Stimulated activated CD8-positive, alpha-beta memory T cell treated with anti-CD3 and anti-CD28 coated beads, Interleukin-15, amount 100 ng/mL, for 24 hours (primary cell): Measurements from ENCODE around the gene CAVIN2.

Experiments
- DNase-seq: peaks from one replicate; pipeline ENCODE4 v3.0.0-alpha.2; 2020; ENCODE audit warnings: low read depth

The CAVIN2 gene

DNA sequence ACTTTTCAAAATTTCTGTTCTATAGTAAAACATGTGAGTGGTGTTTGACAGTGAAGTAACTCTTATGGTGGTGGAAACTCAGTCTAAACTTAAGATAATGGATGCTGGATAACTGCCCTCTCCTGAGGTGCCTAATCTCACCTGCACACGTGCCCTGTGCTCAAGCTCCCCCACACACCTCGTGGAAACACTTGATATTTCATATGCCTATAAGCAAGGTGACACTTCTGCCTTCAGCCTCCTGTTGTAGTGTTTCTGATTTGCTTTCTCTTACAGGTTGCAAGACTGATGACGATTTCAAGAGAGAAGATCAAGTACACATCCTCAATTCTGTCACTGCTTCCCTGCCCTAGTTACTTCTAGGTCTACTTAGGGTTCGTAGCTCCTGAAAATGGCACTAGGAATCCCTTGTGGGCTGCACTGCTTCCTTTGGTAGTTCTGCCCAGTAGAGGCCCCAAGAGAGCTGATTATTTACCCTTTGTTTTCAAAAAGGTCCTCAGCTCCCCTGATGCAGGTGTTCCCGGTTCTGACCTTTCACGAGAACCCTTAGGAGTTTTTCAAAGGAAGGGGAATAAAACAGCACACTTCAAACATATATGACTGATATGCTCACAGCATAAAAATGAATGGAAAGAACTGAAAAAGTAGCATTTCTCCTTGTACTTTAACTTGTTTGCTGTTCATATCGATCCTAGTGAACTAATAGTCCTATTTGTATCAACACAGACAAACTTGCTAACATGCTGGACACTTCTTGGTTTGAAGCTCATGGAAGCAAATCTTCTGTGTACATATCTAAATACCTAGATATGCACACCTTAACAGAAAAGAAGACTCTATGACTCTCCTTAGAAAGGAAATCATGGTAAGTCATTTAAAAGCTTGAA, 6.7 kb downstream of the CAVIN2 start:
- DNase-seq, result no peak

DNA sequence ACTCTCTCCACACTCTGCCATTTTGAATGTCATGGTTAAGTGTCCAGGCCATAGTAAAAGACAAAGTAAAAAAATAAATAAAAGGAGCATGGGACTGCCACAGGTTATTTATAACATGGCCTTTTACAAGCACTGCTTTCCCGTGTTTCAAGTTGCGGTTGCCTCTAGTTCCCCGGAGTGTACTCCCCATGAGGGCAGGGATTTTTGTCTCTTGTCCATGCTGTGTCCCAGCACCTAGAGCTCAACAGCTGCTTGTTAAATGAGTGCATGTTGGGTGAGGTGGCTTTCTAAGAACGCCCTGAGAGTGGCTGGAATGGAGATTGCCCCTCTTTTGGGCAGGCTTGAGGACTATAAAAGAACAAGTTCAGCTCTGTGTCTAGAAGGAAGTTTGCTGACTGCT, 8.4 kb downstream of the CAVIN2 start:
- no peak for DNase-seq

DNA sequence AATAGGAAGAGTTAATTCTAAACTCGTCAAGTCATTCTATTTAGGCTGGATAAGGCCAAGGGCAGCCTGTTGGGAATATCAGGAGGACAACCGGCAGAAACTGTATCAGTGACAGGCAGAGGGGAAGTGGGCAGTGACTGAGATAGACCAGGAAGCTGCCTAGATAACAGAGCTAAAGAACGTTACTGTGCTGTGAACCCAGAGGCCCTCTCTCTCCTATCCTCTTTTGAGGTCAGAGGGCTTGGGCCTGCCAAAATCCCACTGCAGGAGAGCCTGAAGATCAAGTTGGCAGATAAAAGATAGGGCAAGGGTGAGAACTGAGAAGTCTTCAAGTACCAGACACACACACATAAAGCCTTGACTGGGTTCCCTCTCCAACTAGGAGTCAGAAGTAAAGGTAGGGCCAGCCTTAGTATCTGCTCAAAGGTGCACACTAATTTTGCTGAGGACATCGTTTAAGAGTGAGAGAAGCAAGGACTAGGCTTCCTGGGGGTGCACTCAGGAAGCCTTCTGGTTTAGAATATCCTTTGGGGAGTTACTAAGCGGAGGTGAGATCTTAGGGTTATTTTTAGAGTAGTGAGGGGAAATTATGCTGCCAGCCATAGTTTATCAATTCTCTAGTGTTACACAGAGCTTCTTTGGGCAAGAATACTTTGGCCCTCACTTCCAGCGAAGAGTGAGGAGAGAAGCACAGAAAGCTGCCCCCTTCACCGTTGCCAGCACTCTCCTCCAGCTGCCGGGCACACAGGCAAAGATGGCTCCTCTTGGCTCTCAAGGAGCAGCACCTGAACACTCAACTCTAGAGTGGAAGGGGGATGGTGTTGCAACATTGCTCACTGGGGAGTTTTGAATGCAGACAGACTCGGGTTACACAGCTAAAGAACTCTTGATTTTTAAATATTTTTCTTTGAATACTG, 9.8 kb downstream of the CAVIN2 start:
- no peak for DNase-seq

DNA sequence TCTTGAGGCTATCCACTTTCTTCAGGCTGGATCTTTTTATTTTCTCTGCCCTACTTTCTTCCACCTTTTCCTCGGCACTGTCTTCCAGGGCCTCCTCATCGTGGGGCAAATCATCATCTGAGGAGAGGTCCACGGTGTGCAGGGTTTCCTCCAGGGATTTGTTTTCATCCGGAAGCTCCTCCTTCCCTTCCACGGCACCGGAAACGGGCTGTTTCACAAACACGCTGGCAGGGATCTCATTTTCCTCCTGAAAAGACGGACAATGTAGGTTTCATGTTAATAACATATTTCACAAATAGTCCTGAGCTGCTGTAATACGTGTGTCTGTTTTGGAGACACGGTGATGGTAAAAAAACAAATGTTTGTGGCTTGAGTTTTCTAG, 10.4 kb downstream of the CAVIN2 start:
- no peak for DNase-seq

DNA sequence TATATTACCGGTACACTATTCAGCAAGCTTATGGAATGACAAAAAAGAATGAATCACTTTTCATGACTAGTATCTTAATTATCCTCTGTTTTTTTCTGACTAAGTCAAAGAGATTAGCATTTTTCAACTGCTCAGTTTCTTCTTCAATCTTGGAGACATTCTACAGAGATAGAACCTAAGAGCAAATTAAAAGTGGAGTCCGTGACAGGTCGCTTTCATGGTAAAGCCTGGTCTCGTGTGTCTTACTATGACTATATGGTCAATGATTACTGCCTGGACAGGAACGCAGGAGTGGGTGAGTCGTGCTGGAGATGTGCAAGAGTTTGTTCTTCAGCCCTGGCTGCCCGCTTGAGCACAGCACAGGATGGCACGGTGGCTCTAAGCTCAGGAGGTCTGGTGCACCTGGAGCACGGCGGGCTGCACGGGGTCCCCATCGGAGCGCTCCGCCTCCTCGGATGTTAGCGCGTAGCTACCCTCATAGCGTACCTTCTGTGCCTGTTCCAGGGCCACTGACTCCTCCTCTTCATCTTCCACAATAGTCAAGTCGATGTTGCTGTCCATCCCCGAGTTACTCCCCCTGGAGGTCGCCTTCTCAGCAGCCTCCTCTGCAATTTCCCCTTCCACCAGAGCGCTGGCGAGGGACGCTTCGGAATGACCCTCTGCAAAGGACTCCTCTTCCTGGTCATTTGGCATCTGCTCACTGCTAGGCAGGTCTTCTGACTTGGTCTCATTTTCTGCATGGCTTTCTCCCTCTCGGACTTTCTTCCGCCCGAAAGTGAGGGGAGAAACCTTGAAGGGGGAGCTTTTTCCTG, 11.1 kb downstream of the CAVIN2 start:
- no peak for DNase-seq

DNA sequence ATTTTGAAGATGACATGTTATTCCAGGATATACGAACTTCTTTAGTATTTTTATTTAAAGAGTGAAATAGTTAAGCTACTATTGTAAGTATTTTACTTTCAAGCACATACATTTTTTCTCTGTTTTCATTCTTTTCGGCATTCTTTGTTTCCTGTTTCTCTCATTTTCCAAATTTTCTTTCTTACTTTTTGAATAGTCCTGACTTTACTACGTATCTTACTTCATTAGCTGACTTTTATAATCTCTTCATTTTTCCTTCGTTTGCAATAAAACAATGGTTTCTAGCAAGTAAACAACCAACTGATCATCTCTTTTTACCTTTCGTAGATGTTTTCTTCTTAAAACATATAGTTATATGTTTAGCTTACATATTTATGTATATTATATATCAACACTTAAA, 11.8 kb downstream of the CAVIN2 start:
- no peak for DNase-seq

DNA sequence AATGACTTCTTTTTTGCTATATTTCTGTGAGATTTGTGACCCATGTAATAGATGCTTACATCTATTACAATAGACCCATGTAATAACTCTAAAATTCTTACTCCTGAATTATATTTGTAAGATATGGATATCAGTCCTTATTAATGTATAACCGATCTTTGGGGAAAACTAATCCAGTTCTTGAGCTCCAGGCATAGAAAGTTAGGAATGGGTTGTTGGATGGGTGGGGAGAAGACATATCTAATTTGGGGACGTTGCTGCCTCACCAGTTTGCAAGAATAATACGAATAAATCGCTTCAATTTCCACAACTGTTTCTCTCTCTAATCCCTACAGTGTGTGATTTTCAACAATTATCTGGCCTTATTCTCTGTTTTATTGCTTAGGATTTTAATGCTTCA, 13.5 kb downstream of the CAVIN2 start:
- DNase-seq, result no peak

DNA sequence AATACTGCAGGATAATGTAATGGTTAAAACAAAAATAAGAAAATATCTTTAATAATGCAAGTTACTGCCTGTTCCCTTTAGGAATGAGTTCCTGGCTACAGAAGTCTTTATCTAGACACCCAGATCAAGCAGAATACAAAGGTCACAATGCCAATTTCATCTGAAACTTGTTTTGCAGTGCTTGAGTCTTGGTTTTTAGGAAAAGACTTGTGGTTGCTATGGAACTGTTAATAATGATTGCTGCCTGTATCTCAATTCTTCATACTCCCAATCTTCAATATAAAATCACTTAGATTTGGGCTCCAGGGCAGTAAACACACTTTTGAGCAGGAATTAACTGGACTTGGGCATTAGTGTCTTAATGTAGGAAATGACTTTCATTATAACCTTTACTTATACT, 14.2 kb downstream of the CAVIN2 start:
- DNase-seq, result no peak

DNA sequence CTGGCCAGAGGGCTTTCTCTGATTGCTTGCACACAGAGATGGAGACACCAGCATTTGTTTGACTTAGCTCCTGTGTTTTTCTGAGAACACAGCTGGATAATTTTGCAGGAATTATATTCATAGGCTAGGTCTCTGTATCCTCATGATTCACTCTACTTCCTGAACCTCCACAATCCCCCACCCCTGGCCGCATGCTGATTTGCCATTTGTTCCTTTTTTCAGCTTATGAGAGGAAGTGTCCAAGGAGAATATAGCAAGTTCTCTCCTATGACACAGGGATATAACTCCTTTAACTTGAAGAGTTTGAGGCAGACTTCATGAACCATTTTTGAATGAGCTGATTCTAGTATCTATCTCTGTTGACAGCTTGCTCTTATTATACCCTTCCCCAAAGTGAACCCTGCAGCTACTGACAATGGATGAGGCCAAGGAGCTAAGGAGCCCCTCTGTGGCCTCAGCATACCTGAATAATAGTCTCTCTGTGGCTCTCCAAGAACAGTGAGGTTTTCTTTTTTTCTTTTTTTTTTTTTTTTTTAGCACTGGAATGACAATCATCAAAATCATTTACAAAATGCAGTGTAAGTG, 15.4 kb downstream of the CAVIN2 start:
- DNase-seq, result no peak

DNA sequence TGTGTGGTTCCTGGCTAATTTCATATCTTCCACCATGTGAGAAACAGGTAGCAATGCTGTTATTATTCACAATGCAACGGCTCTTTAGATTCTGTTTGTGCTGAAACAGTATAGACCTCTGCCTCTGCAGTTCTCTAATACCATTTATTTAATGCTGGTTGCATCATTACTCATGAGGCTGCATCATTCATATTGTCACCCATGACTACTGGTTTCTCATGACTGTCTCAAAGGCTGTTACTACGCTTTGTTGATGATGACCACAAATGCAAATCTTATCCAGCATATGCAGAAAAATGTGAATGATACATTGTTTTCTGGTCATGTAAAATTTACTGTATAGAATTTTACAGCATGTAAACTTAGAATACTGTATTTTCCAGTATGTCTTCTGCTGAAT, 22.5 kb downstream of the CAVIN2 start:
- no peak for DNase-seq

DNA sequence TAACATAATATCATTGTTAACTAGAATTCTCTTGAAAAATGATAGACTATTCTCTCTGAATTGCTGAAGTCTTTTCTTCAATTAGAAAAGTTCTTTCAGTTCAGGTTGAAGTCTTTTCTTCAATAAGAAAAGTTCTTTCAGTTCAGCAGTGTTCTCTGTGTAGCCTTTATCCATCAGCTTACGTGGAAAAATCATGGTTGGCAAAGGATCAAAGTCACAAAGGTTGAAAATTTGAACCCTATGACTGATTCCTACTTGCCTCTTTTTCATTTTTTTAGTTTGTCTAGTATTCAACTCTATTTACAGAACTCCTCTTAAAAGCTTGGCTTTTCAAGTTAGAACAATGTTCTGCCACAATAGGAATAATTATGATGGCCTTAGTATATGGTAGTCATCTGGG, 25.8 kb downstream of the CAVIN2 start:
- no peak for DNase-seq

DNA sequence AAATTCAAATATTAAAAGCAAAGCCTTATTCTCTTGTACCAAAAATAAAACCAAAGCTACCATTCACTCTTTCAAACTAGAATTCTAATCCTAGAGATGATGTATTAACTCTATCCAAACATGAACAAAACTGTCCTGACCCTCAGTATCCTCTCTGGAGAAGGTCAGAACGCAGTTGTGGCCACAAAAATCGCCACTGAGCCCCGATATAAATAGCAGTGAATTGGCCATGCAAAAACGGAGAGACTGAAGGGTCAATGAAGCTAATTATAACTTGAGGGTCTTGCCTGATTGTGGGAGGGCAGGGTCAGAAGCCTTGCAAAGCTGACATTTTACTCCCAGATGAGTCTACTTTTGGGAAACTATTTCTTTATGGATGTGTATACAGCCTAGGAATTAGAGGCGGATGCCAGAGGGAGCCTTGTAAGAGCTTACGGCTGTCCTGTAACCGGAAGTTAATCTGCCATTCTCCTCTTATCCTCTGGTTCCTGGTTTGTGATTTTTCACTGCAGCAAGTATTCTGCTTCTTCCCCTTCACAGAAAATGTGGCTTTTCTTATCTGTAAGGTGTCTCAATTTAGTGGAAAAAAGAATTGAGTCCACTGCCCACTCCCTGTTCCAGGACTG, 28.1 kb downstream of the CAVIN2 start:
- DNase-seq, result no peak

DNA sequence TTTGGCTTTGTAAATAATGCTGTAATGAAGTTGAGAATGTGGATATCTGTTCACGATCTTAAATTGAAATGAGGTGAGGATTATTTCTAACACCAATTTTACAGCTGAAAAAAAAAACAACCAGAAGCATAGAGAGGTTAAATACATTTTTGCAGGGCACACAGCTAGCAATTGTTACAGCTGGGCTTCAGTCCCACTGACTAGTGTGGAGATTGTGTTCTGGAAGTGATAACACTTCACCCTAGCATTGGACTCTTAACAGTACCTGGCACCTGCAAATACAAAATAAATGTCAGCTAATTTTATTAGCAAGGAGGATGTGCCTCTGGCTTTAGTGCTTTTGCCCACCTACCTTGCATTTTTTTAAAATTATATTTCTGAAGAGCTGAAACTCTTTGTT, 28.8 kb downstream of the CAVIN2 start:
- DNase-seq, result no peak

DNA sequence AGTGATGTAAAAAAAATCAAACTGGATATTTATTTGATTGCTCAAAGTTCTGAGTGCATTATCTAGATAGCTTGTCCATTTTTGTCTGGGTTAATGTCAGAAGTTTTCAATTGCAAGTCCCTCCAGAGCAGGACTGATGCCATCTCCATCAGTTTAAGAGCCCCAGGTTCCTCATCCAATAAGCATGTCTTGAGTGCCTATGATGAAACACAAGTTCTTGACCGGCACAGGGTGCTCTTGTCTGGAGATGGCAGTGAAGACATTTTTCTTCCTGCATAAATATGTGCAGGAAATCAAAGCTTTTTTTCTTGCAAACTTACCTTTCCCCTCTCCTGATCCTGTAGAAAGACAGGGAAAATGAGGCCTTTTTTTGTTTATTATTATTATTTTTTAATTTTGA, 31.9 kb downstream of the CAVIN2 start:
- DNase-seq, result no peak

DNA sequence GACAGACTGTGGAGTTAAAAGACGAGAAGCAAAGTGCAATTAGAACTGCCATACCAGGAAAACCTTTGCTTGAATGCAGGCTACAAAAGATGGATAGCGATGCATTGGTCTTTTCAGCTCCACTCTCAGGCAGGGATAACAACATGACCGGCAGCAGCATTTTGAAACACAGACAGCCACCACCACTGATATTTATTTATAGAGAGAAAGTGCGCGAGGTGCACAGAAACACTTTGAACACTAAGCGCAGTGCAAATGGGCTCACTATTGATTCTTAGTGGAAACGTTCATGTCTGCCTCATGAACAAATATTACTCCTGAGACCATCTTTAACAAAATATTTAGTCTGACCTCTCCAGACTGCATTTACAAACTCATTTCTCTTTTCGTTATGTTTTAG, 32.9 kb downstream of the CAVIN2 start:
- DNase-seq, result no peak

DNA sequence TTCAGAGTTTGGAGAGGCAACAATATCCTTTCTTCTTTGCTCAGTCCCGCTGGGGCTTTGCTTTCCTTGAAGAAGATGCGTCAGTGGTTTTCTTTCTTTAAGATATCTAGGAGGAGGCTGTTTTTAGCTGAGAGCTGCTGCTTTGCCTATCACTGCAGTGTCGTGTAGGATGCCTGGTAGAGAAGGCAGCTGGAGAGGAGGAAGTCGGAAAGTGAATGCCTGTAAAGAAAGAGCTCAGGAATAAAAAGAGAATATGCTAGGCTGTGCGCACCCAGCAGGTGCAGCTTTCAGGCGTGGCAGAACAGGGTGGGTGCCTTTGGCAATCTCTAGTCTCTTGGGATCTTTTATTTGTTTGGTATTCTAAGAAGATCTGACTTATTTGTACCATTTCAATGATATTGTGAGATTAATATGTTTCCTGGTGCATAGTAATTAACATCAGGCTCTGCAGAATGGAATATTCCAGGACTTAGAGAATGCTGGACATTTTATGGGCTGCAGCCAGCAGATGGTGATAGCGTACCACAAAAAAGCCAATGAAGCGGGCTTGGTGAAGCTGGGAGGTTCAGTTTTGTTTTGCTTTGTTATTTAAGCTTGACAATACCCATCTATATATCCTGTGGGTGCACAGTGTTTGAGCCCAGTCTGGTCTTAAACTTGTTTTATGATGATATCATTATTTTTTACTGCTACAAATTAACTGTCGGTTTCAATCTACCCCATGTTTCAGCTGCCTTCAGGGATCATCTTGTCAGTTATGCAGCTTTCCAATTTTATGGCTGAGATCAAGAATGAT, 34.9 kb downstream of the CAVIN2 start:
- DNase-seq, result no peak

DNA sequence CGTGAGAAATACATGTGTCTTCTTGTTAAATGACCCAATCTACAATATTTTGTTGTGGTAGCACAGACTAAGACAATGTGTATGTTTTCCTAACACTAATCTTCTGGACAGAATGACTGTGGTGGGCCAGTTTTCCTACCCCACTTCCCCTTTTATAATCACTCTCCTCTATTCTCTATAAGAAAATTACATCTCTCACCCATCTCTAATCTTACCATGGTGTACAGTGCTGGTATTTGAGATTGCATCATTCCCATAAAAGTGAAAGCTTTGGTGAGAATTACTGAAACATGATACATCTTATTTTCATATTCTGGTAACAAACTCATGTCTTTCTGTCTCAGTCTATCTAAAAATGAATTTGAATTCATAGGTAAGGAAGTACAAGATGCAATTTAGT, 40.5 kb downstream of the CAVIN2 start:
- no peak for DNase-seq

DNA sequence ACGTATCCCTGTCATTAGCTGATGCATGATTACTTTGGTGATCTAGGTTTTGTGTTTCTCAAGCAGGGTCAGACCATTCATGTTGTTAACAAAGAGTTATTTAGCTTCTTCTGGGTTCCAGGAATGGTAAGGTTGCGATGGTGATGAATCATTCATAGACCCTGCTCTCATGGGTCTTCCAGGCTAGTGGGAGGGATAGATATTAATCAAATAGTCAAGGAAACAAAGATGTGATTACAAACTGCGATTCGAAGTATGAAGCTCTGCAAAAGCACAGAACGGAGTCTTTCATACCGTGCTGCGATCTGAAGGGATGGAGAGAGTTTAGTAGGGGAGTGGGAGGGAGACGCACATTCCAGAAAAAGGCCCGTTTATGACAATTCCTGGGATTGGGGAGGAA, 42.1 kb downstream of the CAVIN2 start:
- no peak for DNase-seq

DNA sequence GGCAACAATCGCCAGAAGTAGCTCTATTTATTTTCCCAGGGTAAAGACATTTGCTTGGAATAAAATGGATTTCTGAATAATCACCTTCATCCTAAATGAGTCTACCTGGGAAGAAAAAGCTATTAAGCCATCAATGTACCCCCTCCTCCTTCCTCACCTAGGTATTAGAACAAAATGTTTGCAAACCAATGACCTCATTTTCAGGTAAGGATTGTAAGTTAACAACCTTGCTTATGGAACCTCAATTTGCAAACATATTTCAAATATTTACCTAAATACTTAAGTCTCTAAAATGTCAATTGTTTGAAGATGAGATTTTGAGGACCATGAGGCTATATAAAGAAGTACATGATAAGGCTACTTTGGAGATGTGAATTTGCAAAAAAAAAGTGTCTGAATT, 43.9 kb downstream of the CAVIN2 start:
- DNase-seq, result no peak

DNA sequence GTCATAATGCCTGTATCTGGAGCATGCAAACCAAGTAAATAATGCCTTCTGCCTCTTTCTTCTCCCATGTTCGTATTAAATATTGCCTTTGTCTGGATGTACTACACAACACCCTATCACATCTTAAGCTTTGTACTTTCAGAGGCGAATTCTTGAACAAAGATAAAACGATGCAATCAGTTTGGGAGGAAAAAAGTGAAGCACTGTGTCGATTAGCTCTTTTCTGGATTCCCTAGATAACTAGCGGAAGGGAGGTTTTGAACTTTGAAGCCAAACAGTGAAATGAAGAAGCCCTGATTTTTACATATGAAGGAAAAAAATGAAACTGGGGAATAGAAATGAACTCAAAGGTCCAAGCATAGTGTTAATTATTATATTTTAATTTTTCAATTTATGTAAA, 44.7 kb downstream of the CAVIN2 start:
- no peak for DNase-seq

DNA sequence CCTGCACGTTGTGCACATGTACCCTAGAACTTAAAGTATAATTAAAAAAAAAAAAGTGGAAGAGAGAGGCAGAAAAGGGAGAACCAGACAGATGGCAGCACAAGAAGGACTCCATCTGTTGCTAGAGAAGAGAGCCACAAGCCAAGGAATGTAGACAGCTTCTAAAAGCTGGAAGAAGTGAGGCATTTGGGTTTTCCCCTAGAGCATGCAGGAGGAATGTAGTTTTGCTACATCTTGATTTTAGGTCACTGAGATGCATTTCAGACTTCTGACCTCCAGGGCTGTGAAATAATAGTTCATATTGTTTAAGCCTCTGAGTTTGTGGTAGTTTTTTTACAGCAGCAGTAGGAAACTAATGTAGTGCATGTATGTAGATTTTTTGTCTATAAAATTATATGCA, 46.0 kb downstream of the CAVIN2 start:
- no peak for DNase-seq
